ENCODE results near the gene SLC30A1. TPM values are rescaled to one million over a fixed set of nuclear protein-coding genes. Genes with fewer than 3 reads are reported as not detected.

The SLC30A1 gene
- total and polyA plus RNA-seq, 2 of the 8 experiments (the other 6 are each of a cell fraction or from before 2014, with no cell fraction given): 4.5 to 14.0 TPM

DNA sequence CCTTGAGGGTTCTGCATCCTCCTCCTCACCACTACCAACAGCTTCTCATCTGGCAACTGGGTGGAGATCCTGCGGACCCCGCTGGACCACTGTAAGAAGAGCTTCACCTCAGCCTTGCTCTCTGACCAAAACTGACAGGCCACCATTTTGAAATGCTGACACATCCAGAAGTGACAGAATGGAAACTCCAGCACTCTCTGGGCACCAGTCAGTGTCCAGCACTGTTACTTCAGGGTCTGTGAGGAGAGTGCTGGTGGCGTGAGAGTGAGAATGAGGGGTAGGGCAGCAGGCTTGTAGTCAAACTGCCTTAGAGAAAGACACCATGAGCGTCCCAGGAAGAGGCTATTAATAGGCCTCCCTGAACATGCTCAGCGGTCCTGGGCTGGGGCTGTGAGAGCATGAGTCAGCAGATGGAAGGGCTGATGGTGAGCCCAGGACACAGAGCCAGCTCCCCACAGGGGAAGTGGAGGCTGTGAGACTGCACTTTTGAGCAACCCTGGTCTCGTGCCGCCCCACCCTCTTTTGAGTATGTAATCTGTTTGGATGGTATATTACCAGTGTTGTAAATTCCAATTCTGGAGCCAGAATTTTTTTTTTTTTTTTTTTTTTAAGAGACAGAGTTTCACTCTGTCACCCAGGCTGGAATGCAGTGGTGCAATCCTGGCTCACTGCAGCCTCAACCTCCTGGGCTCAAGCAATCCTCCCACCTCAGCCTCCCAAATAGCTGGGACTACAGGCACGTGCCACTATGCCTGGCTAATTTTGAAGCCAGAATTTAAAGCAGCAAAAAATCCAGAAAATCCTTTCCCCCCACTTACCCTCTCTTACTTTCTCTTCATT lies 34.4 kb upstream of the SLC30A1 start:
- Histone ChIP-seq H3K9ac (replicated peaks in 1 of 4; ENCODE audit: extremely low read depth in 1 of 4, low read depth in 3 of 4, low read length in 3 of 4) (no peak overlapping the region), H3K9me3 (ENCODE audit: insufficient read depth in 2 of 2, low read depth in 1 of 2, low read length in 1 of 2) (no peaks in the 10 kb centered on the region), H4K91ac (replicated peaks; ENCODE audit: insufficient read length, low read length) (no peak overlapping the region), H3K18ac (ENCODE audit: extremely low read depth, low read length) (peak overlapping the region; percentile 48; the same call in 1 of the 2 replicates), H3K79me2 (ENCODE audit: control insufficient read depth in 1 of 2, insufficient read depth in 2 of 2, low read length in 2 of 2) (no peaks in the 10 kb centered on the region), H3K4me3 (ENCODE audit: extremely low read depth in 1 of 4, insufficient read depth in 2 of 4, low read depth in 3 of 4, low read length in 4 of 4) (no peak overlapping the region), H2BK12ac (ENCODE audit: low read depth, low read length) (no peak overlapping the region), H3K4ac (replicated peaks; ENCODE audit: insufficient read length, low read depth, low read length) (no peak overlapping the region), H3K27ac (ENCODE audit: low read depth, low read length) (no peak overlapping the region), H3K4me1 (replicated peaks in 1 of 4; ENCODE audit: control insufficient read depth in 3 of 4, insufficient read depth in 4 of 4, low read length in 3 of 4) (no peaks in the 10 kb centered on the region; a peak in 2 of 7 replicates), H3K23me2 (ENCODE audit: low read depth, low read length) (no peaks in the 10 kb centered on the region), H2AK5ac (ENCODE audit: low read depth, low read length) (no peak overlapping the region), H2BK15ac (ENCODE audit: low read length) (no peak overlapping the region), H3K4me2 (ENCODE audit: insufficient read depth in 1 of 2, low read depth in 2 of 2, low read length in 2 of 2) (no peak overlapping the region), H3K23ac (ENCODE audit: insufficient read length) (no peak overlapping the region), H3K36me3 (ENCODE audit: control insufficient read depth in 2 of 4, insufficient read depth in 4 of 4, low read length in 3 of 4) (no peaks in the 10 kb centered on the region), H4K5ac (ENCODE audit: insufficient read length, low read depth, low read length) (no peak overlapping the region), H4K8ac (ENCODE audit: extremely low read depth, insufficient read depth, low read length) (no peak overlapping the region), H2BK120ac (replicated peaks; ENCODE audit: low read depth, low read length) (no peak overlapping the region), H3K14ac (ENCODE audit: insufficient read length) (no peak overlapping the region), H3K56ac (replicated peaks; ENCODE audit: insufficient read length, low read depth, low read length) (no peak overlapping the region), H3K27me3 (replicated peaks in 1 of 4; ENCODE audit: control insufficient read depth in 3 of 4, extremely low read depth in 1 of 4, insufficient read depth in 3 of 4, low read length in 3 of 4) (no peaks in the 10 kb centered on the region), H4K20me1 (replicated peaks in 1 of 2; ENCODE audit: control insufficient read depth in 1 of 2, insufficient read depth in 2 of 2, low read length in 2 of 2) (no peaks in the 10 kb centered on the region), H2BK5ac (ENCODE audit: low read depth, low read length) (peak overlapping the region; percentile 35; the same call in 1 of the 2 replicates), H2AFZ (ENCODE audit: low read length) (peak overlapping the region; percentile 49; the same call in 1 of the 2 replicates), H3K79me1 (ENCODE audit: low read depth, low read length) (no peaks in the 10 kb centered on the region), H2BK20ac (ENCODE audit: low read length) (no peak overlapping the region; the same call in 1 of the 2 replicates)
- DNase-seq (ENCODE audit: low read depth in 1 of 2, low spot score in 2 of 2): no peak
- FAIRE-seq: no peak
- TF ChIP-seq BACH1 (IDR thresholded peaks at IDR 0.05; ENCODE audit: low read length) (peak; percentile 72; the same call in 1 of the 2 replicates), MAFK (IDR thresholded peaks at IDR 0.05; ENCODE audit: low read depth, low read length) (peak; percentile 53; the same call in 1 of the 2 replicates), HDAC2 (IDR thresholded peaks at IDR 0.05; ENCODE audit: borderline replicate concordance in 1 of 2, low read depth in 2 of 2, low read length in 2 of 2) (no peak)
- POLR2A ChIA-PET (ENCODE audit: partially characterized antibody): interaction anchor here (1.3 kb wide), 1 partner anchor 8 kb away, joined by 4 read pairs; no protein-coding TSS in a partner anchor
- WGBS, 2 experiments (ENCODE audit: extremely low coverage in 1 of 2, insufficient coverage in 1 of 2, insufficient read length in 1 of 2, insufficient replicate concordance in 2 of 2, low coverage in 1 of 2, low lambda C conversion rate in 2 of 2, missing lambda C conversion rate in 1 of 2): 91% methylated on average over 8 of the region's 8 CpGs; no CpG with 5 or more reads in 1 of the 2 experiments
- CTCF ChIA-PET (ENCODE audit: partially characterized antibody): interaction anchor here (0.8 to 1.8 kb wide), 6 partner anchors 15 to 100 kb away, joined by 3 to 5 read pairs (median 4); no protein-coding TSS in a partner anchor
